Pancreas (tissue), 10 donors: ENCODE measurements around the gene ANKS1A. TPM values are rescaled to one million over a fixed set of nuclear protein-coding genes. Genes with fewer than 3 reads are reported as not detected.

Experiments
- ATAC-seq, 4 donors: fragments of 200-7000 bp; cut with Tn5 transposase; one replicate each; pipeline versions ENCODE4 v1.8.0 to v1.9.1; 2020; ENCODE audit warnings: mild to moderate bottlenecking in 4 of 4, moderate library complexity in 4 of 4
- DNase-seq, 6 donors: peaks; one replicate each; pipeline ENCODE4 v3.0.0-alpha.2; 2020
- FAIRE-seq: peaks from 2 replicates; lab custom pipeline; 2012; peaks lifted over from hg19 to GRCh38; lab: Jason Lieb, UNC
- H3K27ac ChIP-seq, 4 donors: fragments of 200-600 bp; sonication (generic); 1 replicate in 3 of 4; 2 replicates in 1 of 4; pipeline versions ENCODE4 v1.5.0 to v1.8.0; 2020
- H3K27me3 ChIP-seq, 4 donors: fragments of 200-600 bp; one replicate each; pipeline ENCODE4 v1.8.0; 2021
- H3K36me3 ChIP-seq, 3 donors: fragments of 200-600 bp; sonication (generic) in 1 of 3; one replicate each; pipeline versions ENCODE4 v1.5.0 to v1.8.0; 2020 to 2021
- H3K4me1 ChIP-seq, 3 donors: fragments of 200-600 bp; one replicate each; pipeline ENCODE4 v1.8.0; 2021
- H3K4me3 ChIP-seq, 4 donors: fragments of 200-600 bp; sonication (generic) in 2 of 4; one replicate each; pipeline versions ENCODE4 v1.5.0 to v1.8.0; 2020 to 2021
- H3K9me3 ChIP-seq, 4 donors: fragments of 200-600 bp; one replicate each; pipeline ENCODE4 v1.8.0; 2021
- CTCF ChIP-seq, 4 donors: fragments of 200-600 bp; sonication (generic) in 3 of 4; IDR thresholded peaks; one replicate each; pipeline versions ENCODE4 v1.5.0 to v1.8.0; 2021; ENCODE audit warnings: antibody characterized with exemption in 4 of 4
- WGBS, 2 donors: extraction: QIAGEN DNeasy Blood & Tissue Kit; methylation state at CpG; one replicate each; pipeline ENCODE4 v1.1.7; 2013; 5-methylcytosine and 5-hydroxymethylcytosine counted together
- intact Hi-C, 3 donors: fragments of 100-400 bp; cut with DNase I; formaldehyde crosslinking; loops; one replicate each; pipeline versions ENCODE4 v1.11.1 to v1.14.2; 2022
- polyA plus RNA-seq, 2 donors: library from polyadenylated mRNA; stranded (reverse); fragments of 200-250 nt; gene quantifications; one replicate each; pipeline ENCODE4 v1.2.3, GENCODE V29; 2013
- total RNA-seq, 6 donors: library from RNA; stranded (reverse); fragmentation: NEBNext Ultra II Directional in 4 of 6; extraction: Animal tissue kit (Norgen Biotek cat#: 25700) in 4 of 6; gene quantifications; one replicate each; pipeline versions ENCODE4 v1.2.1 to v1.2.4, GENCODE V29; 2021 to 2023
- donor health status: healthy with polysubstance abuse.
- donor health status: DM: no; HTN: no; CAD: no; lungs with moderate emphysema.
- donor health status: DM: no; HTN: no; CAD: no.
- donor health status: control.
- donor health status: control.
- donor health status: Bipolar disorder and iron deficiency.
- donor health status: DM: yes; HTN: yes; CAD: no.
- donor health status: DM: no; HTN: no; CAD: no.
- donor health status: DM: no; HTN: no; CAD: no.
- donor health status: DM: yes; HTN: yes; CAD: no.

Gene ANKS1A
- total and polyA plus RNA-seq, 8 donors, result 6.1 to 16.7 (median 8.0) TPM

- peak in 1 of 4 donors; percentile 18 for ATAC-seq
- TF ChIP-seq CTCF (IDR thresholded peaks at IDR 0.05), result no peak
- no peaks in the 10 kb centered on the region for H3K36me3 ChIP-seq
Observed at GRCh38 chr6:35071347-35071994, 182.4 kb downstream of the ANKS1A start.

GRCh38 chr6:35072051-35072697, 183.1 kb downstream of the ANKS1A start:
- DNase-seq, result no peak
- Histone ChIP-seq H3K36me3 (no peaks in the 10 kb centered on the region), H3K4me3 (no peak overlapping the region), H3K9me3 (no peaks in the 10 kb centered on the region), H3K27ac (no peak overlapping the region), H3K27me3 (no peaks in the 10 kb centered on the region), H3K4me1 (no peaks in the 10 kb centered on the region)
- intact Hi-C loops, result no loop called here
- no peak for ATAC-seq
- no peak for FAIRE-seq
- WGBS, 2 donors, result 76 to 77% methylated on average over 15 of the region's 15 CpGs
- no peak for TF ChIP-seq CTCF (IDR thresholded peaks at IDR 0.05)

More at GRCh38 chr6:35071347-35071994, 182.4 kb downstream of the ANKS1A start:
- Histone ChIP-seq H3K27ac (no peak overlapping the region), H3K9me3 (no peaks in the 10 kb centered on the region), H3K4me1 (no peaks in the 10 kb centered on the region), H3K4me3 (no peak overlapping the region), H3K27me3 (no peaks in the 10 kb centered on the region)
- 66 to 72% methylated on average over 12 of the region's 12 CpGs for WGBS, 2 donors
- intact Hi-C loops, result no loop called here
- no peak for FAIRE-seq
- DNase-seq, result no peak

GRCh38 chr6:35072698-35073055, 183.6 kb downstream of the ANKS1A start:
- no peak for TF ChIP-seq CTCF (IDR thresholded peaks at IDR 0.05)
- ATAC-seq (no peak), FAIRE-seq (no peak), DNase-seq (no peak)
- H3K9me3 ChIP-seq, result no peaks in the 10 kb centered on the region
- WGBS, 2 donors, result 92 to 96% methylated on average over 9 of the region's 9 CpGs
- no peak overlapping the region for H3K4me3 ChIP-seq
- H3K36me3 ChIP-seq, result no peaks in the 10 kb centered on the region
- no peak overlapping the region for H3K27ac ChIP-seq
- no peaks in the 10 kb centered on the region for H3K4me1 ChIP-seq
- intact Hi-C loops, result no loop called here
- no peaks in the 10 kb centered on the region for H3K27me3 ChIP-seq

- no peak for FAIRE-seq
Observed at GRCh38 chr6:35073211-35073610, 184.2 kb downstream of the ANKS1A start.

More at GRCh38 chr6:35073211-35073610, 184.2 kb downstream of the ANKS1A start:
- ATAC-seq (no peak), DNase-seq (peak in 1 of 6 donors; percentile 35)
- intact Hi-C loops, result no loop called here
- no peaks in the 10 kb centered on the region for H3K9me3 ChIP-seq
- no peak overlapping the region for H3K4me3 ChIP-seq
- WGBS, 2 donors, result 96% methylated on average over 10 of the region's 10 CpGs
- H3K36me3 ChIP-seq, result peaks cover 0 to 3% (median 0%) of the 10 kb centered on the region in 3 donors
- H3K4me1 ChIP-seq, result no peaks in the 10 kb centered on the region
- H3K27me3 ChIP-seq, result no peaks in the 10 kb centered on the region
- TF ChIP-seq CTCF (IDR thresholded peaks at IDR 0.05), result no peak
- no peak overlapping the region for H3K27ac ChIP-seq
